HEK293T (cell line): ENCODE results near the gene DOCK3.
"Not testable (repeated sequence)": the region's sequence is repeated elsewhere in the genome, so short reads cannot be mapped to it uniquely, and the experiment has no call there.

Experiments
- CTCF ChIA-PET: fragments of 350-600 bp; formaldehyde crosslinking; extraction: SDS; loops from one replicate; lab custom pipeline; 2021; ENCODE audit warnings: antibody characterized with exemption, inconsistent platforms; lab: Yijun Ruan, JAX
- POLR2A ChIA-PET: fragments of 350-600 bp; formaldehyde crosslinking; extraction: SDS; loops from one replicate; lab custom pipeline; 2020; ENCODE audit warnings: antibody characterized with exemption, inconsistent platforms; lab: Yijun Ruan, JAX
- DNase-seq: peaks from one replicate; pipeline ENCODE4 v3.0.0; 2012; ENCODE audit warnings: mixed read lengths; ENCODE audit errors: extremely low spot score
- ARNT ChIP-seq: fragments of 450-650 bp; IDR thresholded peaks from 2 replicates; pipeline ENCODE4 v1.6.1; 2017; ENCODE audit warnings: mild to moderate bottlenecking
- BHLHE40 ChIP-seq: fragments of 450-650 bp; IDR thresholded peaks from 2 replicates; pipeline ENCODE4 v1.6.1; 2016; ENCODE audit warnings: mild to moderate bottlenecking, moderate library complexity, borderline replicate concordance
- CTBP1 ChIP-seq: fragments of 450-650 bp; IDR thresholded peaks from 2 replicates; pipeline ENCODE4 v1.6.1; 2016; ENCODE audit warnings: borderline replicate concordance
- ELF4 ChIP-seq: fragments of 450-650 bp; IDR thresholded peaks from 2 replicates; pipeline ENCODE4 v1.6.1; 2017; ENCODE audit warnings: antibody characterized with exemption
- FOXA1 ChIP-seq: fragments of 450-650 bp; IDR thresholded peaks from 2 replicates; pipeline ENCODE4 v1.6.1; 2016; ENCODE audit warnings: mild to moderate bottlenecking
- FOXK2 ChIP-seq: fragments of 450-650 bp; IDR thresholded peaks from 2 replicates; pipeline ENCODE4 v1.6.1; 2016; ENCODE audit warnings: mild to moderate bottlenecking
- FOXM1 ChIP-seq: fragments of 450-650 bp; IDR thresholded peaks from 2 replicates; pipeline ENCODE4 v1.6.1; 2017; ENCODE audit warnings: mild to moderate bottlenecking, borderline replicate concordance
- HDGF ChIP-seq: fragments of 450-650 bp; IDR thresholded peaks from 2 replicates; pipeline ENCODE4 v1.6.1; 2017; ENCODE audit warnings: antibody characterized with exemption, borderline replicate concordance
- L3MBTL2 ChIP-seq: fragments of 450-650 bp; conservative IDR thresholded peaks from 2 replicates; pipeline ENCODE4 v1.6.1; 2016; ENCODE audit warnings: mild to moderate bottlenecking
- LEF1 ChIP-seq: fragments of 450-650 bp; IDR thresholded peaks from 2 replicates; pipeline ENCODE4 v1.6.1; 2017; ENCODE audit warnings: mild to moderate bottlenecking, borderline replicate concordance
- NFRKB ChIP-seq: fragments of 450-650 bp; IDR thresholded peaks from 2 replicates; pipeline ENCODE4 v1.6.1; 2016; ENCODE audit warnings: mild to moderate bottlenecking, moderate library complexity
- SP1 ChIP-seq: fragments of 450-650 bp; IDR thresholded peaks from 2 replicates; pipeline ENCODE4 v1.6.1; 2017
- SUZ12 ChIP-seq: fragments of 450-650 bp; IDR thresholded peaks from 2 replicates; pipeline ENCODE4 v1.6.1; 2016; ENCODE audit warnings: mild to moderate bottlenecking
- TARDBP ChIP-seq: fragments of 450-650 bp; IDR thresholded peaks from 2 replicates; pipeline ENCODE4 v1.6.1; 2016
- ZNF384 ChIP-seq: fragments of 450-650 bp; IDR thresholded peaks from 2 replicates; pipeline ENCODE4 v1.6.1; 2016
- TF ChIP-seq, protein P1 (sequence below): fragments of 450-650 bp; IDR thresholded peaks from 2 replicates; pipeline ENCODE4 v1.6.1; 2016

The DOCK3 gene

DNA sequence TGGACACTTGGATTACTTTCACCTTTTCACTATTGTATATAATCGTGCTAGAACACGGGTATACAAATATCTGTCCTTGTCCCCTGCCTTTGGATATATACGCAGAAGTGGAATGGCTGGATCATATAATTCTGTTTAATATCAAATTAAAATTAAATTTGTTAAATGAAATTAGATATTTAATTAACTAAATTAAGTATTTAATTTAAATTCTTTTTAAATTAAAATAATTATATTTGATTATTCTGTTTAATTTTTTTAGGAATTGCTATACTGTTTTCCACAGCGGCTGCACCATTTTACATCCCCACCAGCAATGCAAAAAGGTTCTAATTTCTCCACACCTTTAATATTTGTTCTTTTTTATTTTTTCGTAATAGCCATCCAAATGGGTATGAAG, 84.3 kb downstream of the DOCK3 start:
- no peak for TF ChIP-seq FOXA1
- TF ChIP-seq HDGF: no peak
- TF ChIP-seq BHLHE40: no peak
- TF ChIP-seq, protein P1, sequence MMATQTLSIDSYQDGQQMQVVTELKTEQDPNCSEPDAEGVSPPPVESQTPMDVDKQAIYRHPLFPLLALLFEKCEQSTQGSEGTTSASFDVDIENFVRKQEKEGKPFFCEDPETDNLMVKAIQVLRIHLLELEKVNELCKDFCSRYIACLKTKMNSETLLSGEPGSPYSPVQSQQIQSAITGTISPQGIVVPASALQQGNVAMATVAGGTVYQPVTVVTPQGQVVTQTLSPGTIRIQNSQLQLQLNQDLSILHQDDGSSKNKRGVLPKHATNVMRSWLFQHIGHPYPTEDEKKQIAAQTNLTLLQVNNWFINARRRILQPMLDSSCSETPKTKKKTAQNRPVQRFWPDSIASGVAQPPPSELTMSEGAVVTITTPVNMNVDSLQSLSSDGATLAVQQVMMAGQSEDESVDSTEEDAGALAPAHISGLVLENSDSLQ: no peak
- no peak for TF ChIP-seq FOXM1
- no peak for TF ChIP-seq CTBP1
- no peak for TF ChIP-seq SP1
- TF ChIP-seq L3MBTL2: no peak
- TF ChIP-seq TARDBP: no peak
- TF ChIP-seq FOXK2: no peak
- no peak for TF ChIP-seq ELF4
- TF ChIP-seq NFRKB: no peak
- TF ChIP-seq SUZ12: no peak
- TF ChIP-seq LEF1: no peak
- no peak for TF ChIP-seq ARNT
- POLR2A ChIA-PET: no interaction called here
- DNase-seq: no peak
- CTCF ChIA-PET: interaction anchor here (0.7 kb wide), 1 partner anchor 9 kb away, joined by 3 read pairs; no protein-coding TSS in a partner anchor

DNA sequence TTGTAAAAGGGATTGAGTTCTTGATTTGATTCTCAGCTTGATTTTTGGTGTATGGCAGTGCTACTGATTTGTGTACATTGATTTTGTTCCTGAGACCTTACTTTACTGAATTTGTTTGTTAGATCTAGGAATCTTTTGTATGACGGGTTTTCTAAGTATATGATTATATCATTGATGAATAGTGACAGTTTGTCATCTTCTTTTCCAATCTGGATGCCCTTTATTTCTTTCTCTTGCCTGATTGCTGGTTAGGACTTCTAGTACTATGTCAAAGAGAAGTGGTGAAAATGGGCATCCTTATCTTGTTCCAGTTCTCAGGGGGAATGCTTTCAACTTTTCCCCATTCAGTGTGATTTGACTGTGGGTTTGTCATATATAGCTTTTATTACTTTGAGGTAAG, 103.0 kb downstream of the DOCK3 start:
- TF ChIP-seq ARNT (no peak), FOXM1 (no peak), ZNF384 (no peak), FOXA1 (no peak), FOXK2 (no peak), NFRKB (no peak), TARDBP (no peak), BHLHE40 (no peak), LEF1 (no peak), HDGF (no peak), L3MBTL2 (no peak), ELF4 (no peak), CTBP1 (no peak), SP1 (no peak), SUZ12 (no peak)
- TF ChIP-seq, protein P1: no peak

DNA sequence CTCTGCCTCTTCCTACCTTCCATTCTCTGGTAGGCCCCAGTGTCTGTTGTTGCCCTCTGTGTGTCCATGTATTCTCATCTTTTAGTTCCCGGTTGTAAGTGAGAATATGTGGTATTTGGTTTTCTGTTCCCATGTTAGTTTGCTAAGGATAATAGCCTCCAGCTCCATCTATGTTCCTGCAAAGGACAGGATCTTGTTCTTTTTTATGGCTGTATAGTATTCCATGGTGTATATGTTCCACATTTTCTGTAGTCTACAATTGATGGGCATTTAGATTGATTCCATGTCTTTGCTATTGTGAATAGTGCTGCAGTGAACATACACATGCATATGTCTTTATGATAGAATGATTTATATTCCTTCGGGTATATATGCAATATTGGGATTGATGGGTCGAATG, 107.0 kb downstream of the DOCK3 start:
- DNase-seq, CTCF ChIA-PET, POLR2A ChIA-PET: not testable (repeated sequence)

More for the DNA sequence above, 103.0 kb downstream of the DOCK3 start:
- CTCF ChIA-PET: no interaction called here
- no peak for DNase-seq
- POLR2A ChIA-PET: no interaction called here

DNA sequence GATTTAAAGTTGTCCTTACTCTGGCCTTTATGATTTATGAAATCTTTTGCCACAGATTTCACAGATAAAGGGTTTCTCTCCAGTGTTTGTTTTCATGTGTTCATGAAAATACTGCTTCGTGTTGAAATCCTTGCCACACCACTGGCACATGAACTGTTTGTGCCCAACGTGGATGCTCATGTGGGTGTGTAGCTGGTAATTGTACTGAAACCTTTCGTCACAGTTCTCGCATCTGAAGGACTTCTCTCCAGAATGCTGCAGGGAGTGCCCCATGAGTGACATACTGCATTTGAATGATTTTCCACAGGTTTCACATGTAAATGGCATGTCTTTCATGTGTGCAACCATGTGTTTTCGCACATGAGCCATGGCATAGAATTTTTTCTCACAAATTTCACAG, 111.9 kb downstream of the DOCK3 start:
- TF ChIP-seq TARDBP: no peak
- no peak for TF ChIP-seq ZNF384
- no peak for TF ChIP-seq L3MBTL2
- POLR2A ChIA-PET: no interaction called here
- CTCF ChIA-PET: no interaction called here
- DNase-seq: no peak

DNA sequence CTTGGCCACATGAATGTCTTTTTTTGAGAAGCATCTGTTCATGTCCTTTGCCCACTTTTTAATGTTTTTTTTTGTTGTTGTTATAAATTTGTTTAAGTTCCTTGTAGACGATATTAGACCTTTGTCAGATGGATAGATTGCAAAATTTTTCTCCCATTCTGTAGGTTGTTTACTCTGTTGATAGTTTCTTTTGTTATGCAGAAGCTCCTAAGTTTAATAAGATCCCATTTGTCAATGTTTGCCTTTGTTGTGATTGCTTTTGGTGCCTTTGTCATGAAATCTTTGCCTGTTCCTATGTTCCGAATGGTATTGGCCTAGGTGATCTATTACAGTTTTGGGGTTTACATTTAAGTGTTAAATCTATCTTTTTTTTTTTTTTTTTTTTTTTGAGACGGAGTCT, 116.2 kb downstream of the DOCK3 start:
- DNase-seq, POLR2A ChIA-PET, CTCF ChIA-PET: not testable (repeated sequence)

DNA sequence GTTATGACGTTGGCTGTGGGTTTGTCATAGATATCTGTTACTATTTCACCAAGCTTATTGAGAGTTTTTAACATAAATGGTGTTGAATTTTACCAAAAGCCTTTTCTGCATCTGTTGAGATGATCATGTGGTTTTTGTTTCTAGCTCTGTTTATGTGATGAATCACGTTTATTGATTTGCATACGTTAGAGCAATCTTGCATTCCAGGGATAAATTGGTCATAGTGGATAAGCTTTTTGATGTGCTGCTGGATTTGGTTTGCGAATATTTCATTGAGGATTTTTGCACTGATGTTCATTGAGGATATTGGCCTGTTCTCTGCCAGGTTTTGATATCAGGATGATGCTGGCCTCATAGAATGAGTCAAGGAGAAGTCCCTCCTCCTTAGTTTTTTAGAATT, 117.8 kb downstream of the DOCK3 start:
- no peak for TF ChIP-seq FOXA1
- no peak for TF ChIP-seq HDGF
- no peak for TF ChIP-seq ELF4
- no peak for TF ChIP-seq FOXK2
- no peak for TF ChIP-seq LEF1
- TF ChIP-seq L3MBTL2: no peak
- TF ChIP-seq FOXM1: no peak
- no peak for TF ChIP-seq ARNT
- no peak for TF ChIP-seq ZNF384
- TF ChIP-seq SUZ12: no peak
- TF ChIP-seq TARDBP: no peak
- TF ChIP-seq NFRKB: no peak
- CTCF ChIA-PET: no interaction called here
- POLR2A ChIA-PET: no interaction called here
- DNase-seq: no peak

DNA sequence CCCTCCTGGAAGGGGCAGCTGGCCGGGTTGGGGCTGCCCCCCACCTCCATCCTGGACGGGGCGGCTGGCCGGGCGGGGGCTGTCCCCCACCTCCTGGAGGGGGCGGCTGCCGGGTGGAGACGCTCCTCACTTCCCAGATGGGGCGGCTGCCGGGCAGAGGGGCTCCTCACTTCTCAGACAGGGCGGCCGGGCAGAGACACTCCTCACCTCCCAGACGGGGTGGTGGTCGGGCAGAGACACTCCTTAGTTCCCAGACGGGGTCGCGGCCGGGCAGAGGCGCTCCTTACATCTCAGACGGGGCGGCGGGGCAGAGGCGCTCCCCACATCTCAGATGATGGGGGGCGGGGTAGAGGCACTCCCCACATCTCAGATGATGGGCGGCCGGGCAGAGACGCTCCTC, 129.1 kb downstream of the DOCK3 start:
- CTCF ChIA-PET, POLR2A ChIA-PET, DNase-seq: not testable (repeated sequence)

DNA sequence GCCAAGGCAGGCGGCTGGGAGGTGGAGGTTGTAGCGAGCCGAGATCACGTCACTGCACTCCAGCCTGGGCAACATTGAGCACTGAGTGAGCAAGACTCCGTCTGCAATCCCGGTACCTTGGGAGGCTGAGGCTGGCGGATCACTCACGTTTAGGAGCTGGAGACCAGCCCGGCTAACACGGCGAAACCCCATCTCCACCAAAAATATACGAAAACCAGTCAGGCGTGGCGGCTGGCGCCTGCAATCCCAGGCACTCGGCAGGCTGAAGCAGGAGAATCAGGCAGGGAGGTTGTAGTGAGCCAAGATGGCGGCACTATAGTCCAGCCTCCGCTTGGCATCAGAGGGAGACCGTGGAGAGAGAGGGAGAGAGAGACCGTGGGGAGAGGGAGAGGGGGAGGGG, 129.6 kb downstream of the DOCK3 start:
- POLR2A ChIA-PET, CTCF ChIA-PET, DNase-seq: not testable (repeated sequence)

DNA sequence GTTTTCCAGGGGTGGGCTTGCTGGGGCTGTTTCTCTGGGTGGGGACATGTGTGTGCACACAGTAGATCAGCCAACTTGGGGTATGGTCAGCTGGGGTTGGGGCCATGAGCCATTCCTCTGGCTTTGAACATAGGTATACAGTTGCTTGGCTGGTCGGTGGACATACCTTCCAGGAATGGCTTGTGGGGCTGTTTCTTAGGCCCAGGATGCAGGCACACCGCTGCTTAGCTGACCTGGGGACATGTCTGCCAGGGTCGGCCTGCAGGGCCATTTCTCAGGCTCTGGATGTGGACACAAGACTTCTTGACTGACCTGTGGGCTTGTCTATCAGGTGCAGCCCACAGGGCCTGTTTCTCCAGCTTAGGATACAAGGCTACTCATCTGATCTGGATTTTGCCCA, 130.6 kb downstream of the DOCK3 start:
- no peak for DNase-seq
- POLR2A ChIA-PET: no interaction called here
- TF ChIP-seq TARDBP (no peak), HDGF (no peak), L3MBTL2 (no peak), FOXA1 (no peak), ZNF384 (no peak), SUZ12 (no peak), ELF4 (no peak), FOXM1 (no peak)
- TF ChIP-seq, protein P1: no peak
- CTCF ChIA-PET: no interaction called here
